Midbrain (tissue), 1 donor: Measurements from ENCODE around the gene VPS13D.
"Not testable (repeated sequence)": the region's sequence is repeated elsewhere in the genome, so short reads cannot be mapped to it uniquely, and the experiment has no call there.

Experiments
- DNase-seq: peaks from one replicate; lab custom pipeline; 2025; lab: John Stamatoyannopoulos, UW

Gene VPS13D

GRCh38 chr1:12518931-12519692, 289.3 kb downstream of the VPS13D start:
- peak; percentile 28 for DNase-seq

DNA sequence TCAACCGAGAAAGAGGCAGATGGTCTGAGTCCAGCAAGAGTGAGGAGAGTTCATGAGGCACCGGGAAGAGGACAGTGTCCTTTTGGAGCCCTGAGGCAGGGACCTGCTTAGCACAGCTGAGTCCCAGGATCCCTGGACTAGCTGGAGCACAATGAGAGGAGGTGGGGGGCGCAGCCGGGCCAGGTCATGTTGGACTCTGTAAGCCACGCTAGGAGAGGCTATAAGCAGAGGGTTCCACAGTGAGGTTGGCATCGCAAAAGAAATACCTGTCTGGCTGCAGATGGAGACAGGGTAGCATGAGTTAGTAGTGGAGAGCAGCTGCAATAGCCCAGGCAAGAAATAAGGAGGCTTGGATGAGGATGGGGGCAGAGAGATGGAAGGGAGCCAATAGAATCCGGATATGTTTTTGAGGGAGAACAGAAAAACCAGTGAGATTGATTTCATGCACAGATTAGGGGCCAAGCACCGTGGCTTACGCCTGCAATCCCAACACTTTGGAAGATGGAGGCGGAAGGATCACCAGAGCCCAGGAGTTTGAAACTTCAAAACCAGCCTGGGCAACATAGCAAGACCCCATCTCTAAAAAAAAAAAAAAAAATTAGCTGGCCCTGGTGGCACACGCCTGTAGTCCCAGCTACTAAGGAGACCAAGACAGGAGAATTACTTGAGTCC, 290.0 kb downstream of the VPS13D start:
- no peak for DNase-seq

- DNase-seq, result no peak
Measured at GRCh38 chr1:12521096-12521495, 291.3 kb downstream of the VPS13D start.

- DNase-seq, result not testable (repeated sequence)
Measured at GRCh38 chr1:12522780-12523179, 292.9 kb downstream of the VPS13D start.

GRCh38 chr1:12524266-12524665, 294.4 kb downstream of the VPS13D start:
- DNase-seq, result no peak

- no peak for DNase-seq
Measured at GRCh38 chr1:12525311-12526181, 295.7 kb downstream of the VPS13D start.

DNA sequence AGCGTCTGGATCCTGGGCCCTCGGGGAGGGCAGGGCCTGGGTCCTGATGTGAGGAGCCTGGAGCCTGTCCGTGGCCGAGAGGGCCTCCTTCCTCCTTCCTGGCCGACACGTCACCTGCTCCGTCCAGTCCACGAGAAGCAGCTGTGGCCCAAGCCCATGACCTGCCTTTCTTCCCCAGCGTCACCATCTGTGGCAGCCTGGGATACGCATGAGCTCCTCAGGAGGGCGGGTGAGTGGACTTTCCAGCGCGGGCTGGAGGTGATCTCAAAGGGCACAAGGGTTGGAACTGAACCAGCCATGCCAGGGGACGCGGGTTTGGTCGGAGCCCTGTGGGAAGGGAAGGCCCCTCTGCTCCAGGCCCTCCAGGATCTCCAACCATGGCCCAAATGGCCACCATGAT, 297.7 kb downstream of the VPS13D start:
- no peak for DNase-seq

GRCh38 chr1:12528021-12528852, 298.4 kb downstream of the VPS13D start:
- DNase-seq, result peak; percentile 16

DNA sequence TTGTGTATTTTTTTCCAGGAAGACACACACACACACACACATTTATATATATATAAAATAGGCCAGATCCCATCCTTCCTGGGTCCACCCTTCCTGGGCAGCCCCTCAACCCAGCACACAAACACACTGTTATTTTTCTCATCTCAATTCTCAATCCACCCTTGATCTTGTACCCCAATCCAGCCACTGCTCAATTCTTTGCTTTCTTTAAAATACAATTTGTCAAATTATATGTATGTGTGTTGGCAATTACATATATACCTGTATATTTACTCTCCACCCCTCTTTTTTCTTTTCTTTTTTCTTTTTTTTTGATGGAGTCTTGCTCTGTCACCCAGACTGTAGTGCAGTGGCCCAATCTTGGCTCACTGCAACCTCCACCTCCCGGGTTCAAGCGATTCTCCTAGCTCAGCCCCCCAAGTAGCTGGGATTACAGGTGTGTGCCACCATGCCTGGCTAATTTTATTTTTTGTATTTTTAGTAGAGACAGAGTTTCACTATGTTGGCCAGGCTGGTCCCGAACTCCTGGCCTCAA, 299.9 kb downstream of the VPS13D start:
- no peak for DNase-seq

GRCh38 chr1:12530462-12531178, 300.8 kb downstream of the VPS13D start:
- DNase-seq, result no peak

DNA sequence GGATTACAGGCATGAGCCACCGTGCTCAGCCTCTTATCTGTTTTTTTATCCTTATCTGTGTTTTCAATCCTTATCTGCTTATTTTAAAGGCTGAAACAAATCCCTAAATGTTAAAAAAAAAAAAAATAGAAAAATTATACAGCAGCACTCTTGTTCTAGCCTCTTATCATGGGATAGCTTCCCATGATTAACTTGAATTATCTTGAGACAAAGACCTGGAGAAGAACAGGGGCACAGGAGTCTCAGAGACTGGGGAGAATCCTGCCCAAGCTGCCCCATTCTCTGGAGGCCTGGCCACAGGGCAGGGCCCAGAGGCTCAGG, 301.3 kb downstream of the VPS13D start:
- no peak for DNase-seq

GRCh38 chr1:12532405-12533315, 302.8 kb downstream of the VPS13D start:
- DNase-seq, result no peak

- no peak for DNase-seq
Measured at GRCh38 chr1:12536023-12536639, 306.3 kb downstream of the VPS13D start.

DNA sequence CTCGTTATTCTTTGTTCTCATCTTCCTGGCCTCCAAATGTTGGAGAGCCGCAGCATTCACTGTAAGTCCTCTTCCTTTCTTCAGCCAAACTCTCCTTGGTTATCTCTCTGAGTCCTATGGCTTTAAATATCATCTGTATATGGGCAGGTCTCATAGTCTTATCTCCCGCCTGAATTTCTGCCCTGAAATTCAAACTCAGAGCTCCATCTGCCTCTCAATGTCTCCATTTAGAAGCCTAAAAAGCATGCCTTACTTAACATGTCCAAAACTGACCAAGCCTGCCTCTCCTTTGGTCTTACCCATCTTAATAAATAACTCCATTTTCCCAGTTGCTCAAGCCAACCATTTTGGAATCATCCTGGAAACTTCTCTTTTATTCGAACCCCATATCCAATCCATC, 307.5 kb downstream of the VPS13D start:
- no peak for DNase-seq

DNA sequence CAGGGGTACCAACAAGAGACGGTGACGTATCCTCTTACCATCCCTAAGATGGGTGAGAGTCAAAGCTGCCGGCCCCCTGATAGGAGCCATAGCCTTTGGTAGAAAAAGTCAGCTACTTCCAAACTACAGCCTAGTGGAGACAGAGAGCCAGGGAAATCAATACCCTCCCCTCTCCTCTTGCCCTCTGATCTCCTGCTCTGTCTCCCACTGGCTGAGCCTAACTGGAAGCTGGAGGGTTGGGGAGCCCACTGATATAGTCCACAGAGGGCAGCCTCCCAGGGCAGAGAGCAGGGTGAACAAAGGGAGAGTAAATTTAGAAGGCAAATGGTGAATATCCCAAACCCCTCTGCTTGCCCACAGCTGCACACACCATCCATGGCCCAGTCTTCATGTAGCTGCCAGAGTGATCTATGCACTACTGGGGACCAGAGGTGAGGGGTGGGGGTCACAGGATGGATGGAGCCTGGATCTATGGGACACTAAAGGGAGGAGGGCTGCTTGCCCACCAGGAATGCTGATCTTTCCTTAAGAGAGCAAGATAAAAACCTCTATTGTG, 308.2 kb downstream of the VPS13D start:
- DNase-seq, result no peak

DNA sequence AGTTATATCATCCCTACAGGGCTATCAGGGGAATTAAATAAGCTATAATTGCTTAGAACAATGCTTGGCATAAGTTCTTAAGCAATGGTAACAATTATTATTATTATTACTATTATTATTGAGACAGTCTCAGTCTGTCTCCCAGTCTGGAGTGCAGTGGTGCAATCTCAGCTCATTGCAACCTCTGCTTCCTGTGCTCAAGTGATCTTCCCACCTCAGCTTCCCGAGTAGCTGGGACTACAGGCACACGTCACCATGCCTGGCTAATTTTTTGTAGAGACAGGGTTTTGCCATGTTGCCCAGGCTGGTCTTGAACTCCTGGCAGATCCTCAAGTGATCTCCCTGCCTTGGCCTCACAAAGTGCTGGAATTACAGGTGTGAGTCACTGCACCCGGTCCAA, 308.7 kb downstream of the VPS13D start:
- not testable (repeated sequence) for DNase-seq

GRCh38 chr1:12539320-12539704, 309.5 kb downstream of the VPS13D start:
- no peak for DNase-seq

GRCh38 chr1:12539705-12540579, 310.1 kb downstream of the VPS13D start:
- no peak for DNase-seq
